Endometrium (tissue), 2 donors: ENCODE measurements around the gene WDR90.
"Not testable (repeated sequence)": the region's sequence is repeated elsewhere in the genome, so short reads cannot be mapped to it uniquely, and the experiment has no call there.

Experiments used
- FAIRE-seq: peaks from 2 replicates; lab custom pipeline; 2012; peaks lifted over from hg19 to GRCh38; lab: Jason Lieb, UNC
- donor health status: control.
- donor health status: control.

WDR90 gene

DNA sequence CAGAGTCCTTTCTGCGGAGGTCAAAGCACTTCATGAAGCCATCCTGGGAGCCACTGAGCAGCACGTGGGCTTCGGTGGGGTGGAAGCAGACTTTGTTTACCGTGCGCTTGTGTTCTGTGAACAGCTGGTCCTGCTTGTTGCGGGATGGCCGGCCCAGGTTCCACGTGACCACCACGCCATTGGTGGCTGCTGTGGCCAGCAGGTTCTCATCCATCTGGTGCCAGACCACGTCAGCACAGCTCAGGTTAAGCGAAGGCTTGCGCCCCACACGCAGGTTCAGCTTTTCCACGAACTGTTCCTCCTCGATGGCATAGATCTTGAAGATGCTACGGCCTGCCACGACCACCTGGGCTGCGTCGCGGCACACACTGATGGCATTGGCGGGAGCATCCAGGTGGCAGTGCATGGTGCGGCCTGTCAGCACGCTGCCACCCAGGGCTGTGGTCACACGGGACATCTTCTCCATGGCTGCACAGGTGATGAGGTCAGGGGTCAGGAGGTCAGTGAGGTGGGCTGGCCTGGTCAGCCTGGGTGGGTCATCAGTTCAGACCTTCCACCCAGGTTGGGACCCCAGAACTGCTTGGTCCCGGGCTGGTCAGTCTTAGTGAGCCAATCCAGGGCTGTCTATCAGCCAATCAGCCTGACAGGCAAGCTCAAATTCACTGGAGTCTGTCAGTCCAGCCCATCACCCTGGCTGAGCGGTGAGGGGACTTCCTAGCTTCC lies 40.2 kb downstream of the WDR90 start:
- FAIRE-seq = no peak

DNA sequence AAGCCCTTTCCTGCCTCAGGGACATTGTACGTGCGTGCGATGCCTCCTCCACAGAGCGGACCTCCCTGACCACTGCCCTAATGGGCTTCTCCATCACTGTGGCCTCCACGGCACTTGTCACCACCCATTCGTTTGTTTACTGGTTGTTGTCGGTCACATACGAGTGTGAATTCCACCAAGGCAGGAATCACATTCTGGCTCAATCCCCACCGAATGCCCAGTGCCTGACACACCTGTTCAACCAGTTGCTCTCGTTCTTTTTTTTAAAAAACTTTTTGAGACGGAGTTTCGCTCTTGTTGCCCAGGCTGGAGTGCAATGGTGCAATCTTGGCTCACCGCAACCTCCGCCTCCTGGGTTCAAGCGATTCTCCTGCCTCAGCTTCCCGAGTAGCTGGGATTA lies 42.1 kb downstream of the WDR90 start:
- not testable (repeated sequence) for FAIRE-seq

DNA sequence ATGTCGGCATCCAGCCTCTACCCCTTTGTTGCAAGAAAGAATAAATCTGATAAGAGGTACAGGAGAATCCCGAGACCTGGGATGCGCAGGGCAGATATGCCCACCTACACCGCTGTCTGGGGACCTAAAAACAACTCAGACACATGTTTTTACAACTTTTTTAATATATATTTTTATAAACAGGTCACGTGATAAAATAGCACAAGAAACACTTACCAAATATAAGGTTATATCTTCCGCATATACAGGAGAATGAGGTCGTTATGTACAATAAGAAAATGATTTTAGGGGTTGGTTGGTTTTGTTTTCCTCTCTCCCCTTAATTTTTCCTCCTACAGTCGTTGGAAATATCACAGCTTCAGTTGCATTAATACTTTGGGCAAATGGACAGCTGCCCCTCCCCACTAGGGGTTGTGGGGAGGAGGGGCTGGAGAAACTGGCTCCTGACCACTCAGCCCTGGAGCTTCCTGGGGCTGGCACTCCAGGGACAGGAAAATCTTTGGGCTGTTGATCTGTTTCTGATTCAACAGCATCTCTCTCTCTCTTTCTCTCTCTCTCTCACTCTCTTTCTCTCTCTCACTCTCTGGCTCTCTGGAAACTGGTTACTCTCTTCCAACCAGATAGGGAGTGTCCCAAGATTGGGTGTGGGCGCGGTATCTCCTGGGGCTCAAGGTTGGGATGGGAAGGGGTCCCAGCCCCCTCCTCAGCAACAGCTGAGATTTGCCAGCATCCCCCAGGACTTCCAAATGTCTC lies 43.4 kb downstream of the WDR90 start:
- FAIRE-seq = no peak

DNA sequence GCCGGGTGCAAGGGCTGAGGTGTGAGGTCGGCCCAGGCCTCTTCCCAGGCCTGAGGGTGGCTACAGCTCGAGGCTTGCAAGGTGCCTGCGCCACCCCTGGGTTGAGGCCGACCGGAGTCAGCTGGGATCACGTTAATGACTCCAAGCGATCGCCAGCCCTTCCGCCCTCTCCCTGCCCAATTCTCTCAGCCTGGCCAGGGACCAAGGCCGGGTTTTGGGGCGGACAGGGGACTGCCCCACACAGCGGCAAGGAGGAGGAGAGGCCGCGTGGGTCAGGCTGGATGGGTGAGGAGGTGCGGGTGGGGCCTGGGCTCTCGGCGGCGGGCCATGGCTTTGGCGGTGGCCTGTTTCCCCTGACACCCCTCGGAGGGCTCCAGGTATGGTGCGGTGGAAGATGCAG lies 44.2 kb downstream of the WDR90 start:
- FAIRE-seq = no peak

DNA sequence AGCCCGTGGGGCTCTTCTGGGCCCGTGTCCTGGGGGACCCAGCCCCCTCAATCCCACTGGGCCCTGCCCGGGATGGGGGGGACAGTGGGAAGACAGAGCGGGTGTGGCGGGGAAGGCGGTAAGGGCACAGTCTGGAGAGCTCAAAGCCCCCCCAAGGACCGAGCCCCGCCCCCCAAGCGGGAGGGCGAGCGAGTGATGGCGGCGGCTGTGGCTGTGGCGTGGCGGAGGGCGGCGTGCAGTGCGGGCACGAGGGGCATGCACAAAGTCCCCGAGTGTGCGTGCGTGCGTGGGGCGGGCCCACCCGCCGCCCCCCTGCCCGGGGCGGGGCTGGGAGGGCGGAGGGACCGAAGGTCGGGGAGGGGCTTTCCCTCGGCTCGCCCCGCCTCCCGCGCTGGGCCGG lies 44.6 kb downstream of the WDR90 start:
- no peak for FAIRE-seq

DNA sequence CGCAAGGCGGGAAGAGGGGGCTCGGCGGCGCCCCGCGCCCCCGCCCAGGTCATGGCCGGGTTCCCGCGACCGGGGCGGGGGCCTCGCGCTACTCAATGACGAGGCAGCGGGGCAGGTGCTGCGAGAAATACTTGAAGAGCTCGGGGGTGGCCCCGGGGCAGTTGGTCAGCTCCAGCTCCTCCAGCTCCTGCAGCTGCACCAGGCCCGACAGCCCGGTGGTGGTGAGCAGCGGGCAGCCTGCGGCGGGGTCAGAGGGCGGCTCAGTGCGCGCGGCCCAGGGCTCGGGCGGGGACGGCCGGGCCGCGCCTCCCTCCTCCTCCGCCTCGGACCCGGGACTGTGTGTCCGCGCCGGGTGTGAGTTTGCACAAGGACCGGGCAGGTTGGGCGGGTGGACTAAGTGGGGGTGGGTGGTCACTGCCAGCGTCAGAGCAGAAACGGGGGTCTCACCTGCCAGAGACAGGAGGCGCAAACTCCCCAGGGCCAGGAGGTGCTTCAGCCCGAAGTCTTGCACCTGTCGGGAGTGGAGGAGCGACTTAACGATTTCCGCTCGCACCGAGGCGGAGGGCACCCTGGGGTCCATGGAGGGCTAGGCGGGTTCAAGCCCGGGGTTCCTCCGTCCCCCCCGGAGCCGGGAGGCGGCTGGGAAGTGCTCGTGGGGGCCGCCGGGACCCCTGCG lies 45.2 kb downstream of the WDR90 start:
- FAIRE-seq = no peak

DNA sequence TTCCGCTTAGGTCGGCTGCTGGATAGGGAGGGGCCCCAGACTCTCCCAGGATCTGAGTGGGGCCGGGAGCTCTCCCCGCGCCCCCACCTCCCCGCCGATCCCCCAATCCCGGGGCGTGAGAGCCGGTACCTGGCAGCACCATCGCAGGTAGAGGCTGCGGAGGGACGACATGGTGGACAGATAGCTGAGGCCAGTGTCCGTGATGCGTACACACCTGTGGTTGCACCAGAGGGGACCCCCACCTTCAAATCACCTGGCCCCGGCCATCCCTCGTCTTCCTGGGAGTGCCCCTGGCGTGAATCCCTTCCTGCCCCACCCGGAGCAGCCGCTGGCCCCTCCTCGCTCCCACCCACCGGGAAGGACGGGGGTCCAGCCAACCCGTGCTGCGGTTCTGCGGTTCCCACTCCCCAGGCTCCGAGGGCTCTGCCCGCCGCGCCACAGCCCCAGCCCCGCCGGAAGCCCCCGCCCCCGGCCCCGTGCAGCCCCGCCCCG lies 45.7 kb downstream of the WDR90 start:
- FAIRE-seq = no peak

DNA sequence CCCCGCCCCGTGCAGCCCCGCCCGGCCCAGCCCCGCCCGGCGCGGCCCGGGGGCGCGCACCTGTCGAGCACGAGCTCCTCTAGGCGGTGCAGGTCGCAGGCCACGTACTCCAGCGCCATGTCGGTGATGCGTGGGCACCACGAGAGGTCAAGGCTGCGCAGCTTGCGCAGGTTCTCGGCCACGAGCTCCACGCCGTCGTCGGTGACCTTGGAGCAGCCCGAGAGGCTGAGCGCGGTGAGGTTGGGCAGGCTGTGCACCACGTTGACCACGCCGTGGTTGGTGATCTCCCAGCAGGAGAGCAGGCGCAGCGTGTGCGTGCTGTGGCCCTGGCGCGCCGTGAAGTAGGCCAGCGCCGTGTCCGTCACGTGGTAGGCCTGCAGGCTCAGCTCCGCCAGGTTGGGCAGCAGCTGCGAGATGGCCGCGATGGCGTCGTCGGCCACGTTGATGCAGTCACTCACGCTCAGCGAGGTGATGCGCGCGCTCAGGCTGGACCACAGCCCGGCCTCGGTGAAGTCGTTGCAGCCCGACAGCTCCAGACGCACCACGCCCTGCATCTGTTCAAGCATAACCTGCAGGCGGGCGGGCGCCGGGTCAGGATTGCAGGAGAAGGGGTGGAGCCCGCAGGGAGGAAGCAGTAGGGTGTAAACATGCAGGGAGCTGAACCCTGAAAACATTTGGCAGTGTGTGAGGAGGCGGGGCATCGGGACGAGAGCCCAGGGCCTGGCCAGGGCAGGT lies 46.4 kb downstream of the WDR90 start:
- FAIRE-seq = no peak

DNA sequence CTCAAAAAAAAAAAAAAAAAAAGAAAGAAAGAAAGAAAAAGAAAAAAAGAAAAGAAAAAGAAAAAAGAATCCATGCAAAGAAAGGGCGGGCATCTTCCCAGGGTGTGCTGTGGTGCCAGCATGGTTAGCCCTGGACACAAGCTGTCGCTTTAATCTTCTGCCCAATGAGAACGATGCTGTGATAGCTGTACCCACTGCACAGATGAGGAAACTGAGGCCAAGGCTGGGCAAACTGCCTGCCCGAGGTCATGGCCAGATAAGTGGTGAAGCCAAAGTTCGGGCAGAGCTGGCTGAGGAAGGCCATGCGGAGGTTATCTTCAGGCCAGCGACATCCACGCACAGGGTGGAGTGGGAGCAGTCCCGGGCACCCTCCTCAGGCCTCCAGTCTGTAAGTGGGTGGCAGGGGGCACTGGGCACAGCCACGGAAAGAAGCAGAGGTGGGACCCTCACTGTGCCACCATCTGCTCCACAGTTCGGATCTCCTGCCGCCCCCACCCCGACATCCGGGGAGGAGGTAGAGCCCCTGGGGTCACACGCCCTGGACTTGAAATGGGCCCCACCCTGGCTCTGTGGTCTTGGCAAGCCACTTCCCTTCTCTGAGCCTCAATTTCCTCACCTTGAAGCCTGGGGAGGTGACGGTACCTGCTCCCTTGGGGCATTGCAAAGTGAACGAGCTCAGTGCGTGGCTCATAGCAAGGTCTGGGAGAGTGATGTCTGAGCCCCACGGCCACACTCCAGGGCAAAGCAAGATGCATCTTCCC lies 49.9 kb downstream of the WDR90 start:
- no peak for FAIRE-seq

DNA sequence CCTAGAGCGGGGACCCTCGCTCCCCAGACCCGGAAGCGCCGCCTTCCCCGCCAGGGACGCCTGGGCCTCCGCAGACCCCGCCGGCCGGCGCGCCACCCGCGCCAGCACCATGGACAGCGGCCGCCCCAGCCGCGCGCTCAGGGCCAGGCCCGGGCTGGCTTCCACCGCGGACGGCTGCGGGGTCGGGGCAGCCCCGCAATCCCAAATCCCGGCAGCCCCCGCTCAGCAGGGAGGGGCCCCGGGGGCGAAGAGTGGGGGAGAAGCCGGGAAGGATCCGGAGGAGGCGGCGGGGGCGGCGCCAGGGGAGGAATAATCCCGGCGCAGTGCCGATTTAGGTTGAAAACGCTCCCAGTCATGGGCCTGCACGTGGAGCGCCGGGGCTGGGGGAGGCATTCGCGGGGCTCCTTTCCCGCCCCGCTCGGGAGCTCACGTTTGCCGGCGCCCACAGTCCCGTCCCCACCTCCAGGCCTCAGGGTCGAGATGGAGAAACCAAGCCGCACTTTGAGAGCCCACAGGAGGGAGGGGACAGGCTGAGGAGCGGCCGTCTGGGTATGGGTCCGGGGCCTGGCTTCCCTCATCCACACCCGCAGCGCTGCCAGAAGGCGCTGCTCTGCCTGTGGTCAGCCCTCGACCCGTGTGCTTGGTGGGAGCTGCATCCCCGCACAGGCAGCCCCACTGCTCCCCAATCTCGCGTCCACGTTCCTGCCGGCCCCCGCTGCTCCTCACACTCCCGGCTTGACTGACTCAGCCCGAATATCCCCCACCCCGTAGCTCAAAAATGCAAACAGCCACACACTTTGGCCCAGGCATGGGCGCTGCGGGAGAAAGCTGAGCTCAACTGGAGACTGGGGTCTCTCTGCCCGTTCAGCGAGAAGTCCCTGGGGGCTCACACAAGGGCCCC lies 51.8 kb downstream of the WDR90 start:
- no peak for FAIRE-seq

DNA sequence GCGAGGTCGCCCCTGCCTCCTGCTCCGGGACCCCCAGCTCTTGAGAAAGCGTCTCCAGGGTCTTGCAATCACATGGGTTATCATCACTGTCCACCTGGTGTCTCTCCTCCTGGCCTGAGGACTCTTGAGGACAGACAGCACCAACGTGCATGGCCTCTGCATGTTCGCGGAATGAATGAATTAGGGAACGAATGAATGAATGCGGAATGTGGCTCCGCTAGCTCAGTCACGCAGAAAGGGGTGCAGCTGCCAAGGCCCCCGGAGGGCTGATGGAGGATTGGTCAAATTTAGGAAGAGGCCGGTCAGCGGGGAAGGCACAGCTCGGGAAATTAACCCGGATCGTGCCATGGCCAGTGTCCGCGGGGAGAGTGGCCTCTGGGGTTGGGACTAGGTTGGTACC lies 53.2 kb downstream of the WDR90 start:
- no peak for FAIRE-seq

DNA sequence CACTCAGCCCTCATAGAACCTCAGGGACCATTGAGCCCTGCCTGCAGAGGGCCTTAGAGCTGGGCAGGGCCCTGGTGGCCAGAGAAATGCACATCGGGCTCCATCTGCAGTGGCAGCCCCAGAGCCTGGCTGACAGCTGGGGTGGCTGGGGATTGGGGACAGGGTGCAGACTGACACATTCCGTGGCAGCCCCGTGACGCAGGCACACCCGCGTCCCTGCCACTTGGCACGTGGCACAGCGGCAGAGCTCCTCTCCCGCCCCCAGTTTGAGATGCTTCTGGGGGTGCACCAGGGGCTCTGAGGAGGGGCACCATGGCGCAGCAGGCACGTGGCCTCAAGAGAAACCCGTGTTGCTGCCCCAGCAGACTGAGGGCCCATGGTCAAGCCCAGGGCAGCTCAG lies 54.2 kb downstream of the WDR90 start:
- FAIRE-seq = no peak

DNA sequence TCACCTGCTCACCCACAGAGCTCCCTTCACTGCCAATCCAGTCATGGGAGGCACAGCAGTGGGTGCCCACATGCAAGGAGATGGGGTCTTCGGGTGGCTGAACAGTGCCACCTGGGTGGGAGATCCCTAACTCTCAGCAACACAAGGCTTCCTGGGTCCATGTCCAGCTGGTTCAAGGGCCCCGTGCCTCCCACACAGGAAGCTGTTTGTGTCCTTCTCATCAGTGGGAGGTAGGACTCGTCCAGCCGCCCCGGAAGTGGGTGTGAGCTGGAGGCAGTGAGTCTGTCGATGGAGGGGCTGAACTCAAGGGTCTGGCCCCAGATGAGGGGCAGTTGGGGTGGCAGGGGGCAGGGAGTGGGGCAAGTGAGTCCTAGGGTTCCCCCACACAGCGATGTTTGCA lies 54.9 kb downstream of the WDR90 start:
- no peak for FAIRE-seq

DNA sequence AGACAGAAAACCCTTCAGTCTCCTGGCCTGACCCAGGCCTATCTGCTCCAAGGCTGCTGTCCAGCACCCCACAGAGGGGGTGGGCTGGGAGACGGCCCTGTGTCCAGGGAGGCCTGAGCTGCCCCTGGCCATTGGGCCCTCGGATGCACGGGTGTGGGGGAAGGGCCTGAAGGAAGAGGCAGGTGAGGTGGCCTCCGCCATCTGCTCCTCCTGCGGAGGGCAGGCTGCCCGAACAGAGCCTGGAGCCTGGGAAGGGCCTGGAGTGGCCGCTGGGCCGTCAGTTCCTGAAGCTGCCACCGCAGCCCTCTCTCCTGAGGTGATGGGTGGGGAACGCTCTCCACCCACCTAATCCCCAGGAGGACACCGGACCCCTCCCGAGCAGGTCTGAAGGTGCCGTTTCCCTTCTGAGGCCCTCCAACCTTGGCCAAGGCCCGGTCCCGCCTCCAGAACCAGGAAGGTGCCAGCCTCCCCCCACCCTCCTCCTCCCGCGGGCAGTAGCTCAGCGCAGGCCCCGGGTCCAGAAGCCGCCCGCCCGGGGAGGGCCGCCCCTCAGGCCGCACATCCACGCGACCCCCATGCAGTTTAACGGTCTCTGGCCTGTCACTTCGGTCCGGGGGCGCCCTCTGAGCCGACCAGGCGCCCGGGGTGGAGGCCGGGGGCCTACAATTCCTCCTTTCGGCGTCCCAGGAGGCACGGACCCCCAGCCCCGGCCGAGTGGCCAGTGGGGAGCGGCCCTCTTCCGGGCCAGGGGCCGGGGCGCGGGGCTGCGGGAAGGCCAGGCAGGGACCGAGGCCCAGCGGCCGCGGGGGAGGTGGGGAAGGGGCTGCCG lies 55.6 kb downstream of the WDR90 start:
- FAIRE-seq = no peak

DNA sequence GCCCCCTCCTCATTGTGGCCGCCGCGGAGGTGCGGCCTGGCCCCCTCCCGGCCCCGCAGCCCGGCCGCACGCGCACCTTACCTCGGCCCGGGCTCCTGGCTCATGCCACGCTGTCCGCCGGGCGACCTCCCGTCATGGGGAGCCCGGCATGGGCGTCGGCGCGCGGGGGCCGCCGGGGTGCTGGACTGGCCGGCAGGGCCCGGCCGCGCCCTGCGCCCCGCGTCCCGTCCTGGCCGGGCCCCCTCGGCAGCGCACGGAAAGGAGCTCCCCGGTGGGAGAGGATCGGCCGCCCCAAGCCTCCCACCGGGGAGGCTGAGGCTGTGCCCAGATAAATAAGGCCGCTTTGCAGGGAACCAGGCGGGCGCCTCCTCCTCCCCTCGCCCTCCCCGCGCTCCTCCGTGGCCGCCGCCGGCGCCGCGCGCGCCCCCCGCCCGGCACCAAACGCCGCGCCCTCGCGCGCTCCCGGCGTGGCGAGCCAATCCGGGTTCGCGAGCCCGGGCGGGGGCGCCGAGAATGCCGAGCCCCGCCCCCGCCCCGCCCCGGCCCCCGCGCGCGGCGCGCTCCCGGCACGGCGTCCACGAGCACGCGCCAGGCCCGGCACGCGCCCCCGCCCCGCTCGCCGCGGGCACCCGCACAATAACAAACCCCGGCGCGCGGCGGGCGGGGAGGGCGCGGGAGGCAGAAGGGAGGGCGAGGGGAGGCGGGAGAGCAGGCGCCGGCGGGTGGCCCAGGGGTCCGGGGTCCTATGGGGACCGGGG lies 56.4 kb downstream of the WDR90 start, which contains the start of gene FBXL16:
Gene FBXL16 (minus strand): TSS at position 371 of the 758 bp plus-strand sequence. CDS start 8,396 bp downstream, outside the sequence.
- no peak for FAIRE-seq

DNA sequence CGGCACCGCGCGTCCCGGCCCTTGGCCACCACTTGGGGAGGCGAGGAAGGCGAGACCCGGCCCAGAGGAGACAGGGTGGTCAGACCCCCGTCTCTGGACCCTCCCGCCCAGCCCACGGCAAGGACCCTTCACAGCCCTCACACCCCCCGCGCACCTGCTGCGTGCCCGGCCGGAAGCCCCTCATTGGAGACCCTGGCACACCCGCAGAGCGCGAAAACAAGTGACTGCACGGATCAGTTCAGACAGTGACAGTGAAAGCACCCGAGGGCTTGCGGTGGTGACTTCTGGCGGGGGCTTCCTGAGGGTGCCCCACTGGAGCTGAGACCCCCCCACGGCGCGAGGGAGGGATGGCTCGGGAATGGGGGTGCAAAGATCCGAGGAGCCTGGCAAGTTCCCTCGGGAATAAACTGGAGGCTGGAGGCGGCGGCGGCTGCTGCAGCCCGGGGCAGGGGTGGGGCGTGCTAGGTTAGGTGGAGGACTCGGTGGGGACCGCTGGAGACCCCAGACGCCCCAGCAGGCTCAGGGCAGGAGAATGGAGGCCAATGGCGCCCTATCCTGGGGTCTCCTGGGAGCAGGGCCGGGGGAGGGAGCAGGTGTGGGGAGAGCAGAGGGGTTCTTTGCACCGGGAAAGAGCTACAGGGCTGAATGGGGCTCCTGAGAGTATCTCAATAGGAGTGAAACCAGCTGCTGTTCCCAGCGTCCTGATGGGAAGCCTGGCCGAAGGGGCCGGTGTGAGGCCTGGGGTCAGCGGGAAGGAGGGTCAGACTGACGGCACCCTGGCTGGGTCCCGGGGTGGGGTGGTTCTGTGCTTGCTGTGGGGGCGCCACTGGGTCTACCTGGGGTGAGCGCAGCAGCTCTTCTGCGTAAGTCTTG lies 57.3 kb downstream of the WDR90 start:
- FAIRE-seq = no peak

DNA sequence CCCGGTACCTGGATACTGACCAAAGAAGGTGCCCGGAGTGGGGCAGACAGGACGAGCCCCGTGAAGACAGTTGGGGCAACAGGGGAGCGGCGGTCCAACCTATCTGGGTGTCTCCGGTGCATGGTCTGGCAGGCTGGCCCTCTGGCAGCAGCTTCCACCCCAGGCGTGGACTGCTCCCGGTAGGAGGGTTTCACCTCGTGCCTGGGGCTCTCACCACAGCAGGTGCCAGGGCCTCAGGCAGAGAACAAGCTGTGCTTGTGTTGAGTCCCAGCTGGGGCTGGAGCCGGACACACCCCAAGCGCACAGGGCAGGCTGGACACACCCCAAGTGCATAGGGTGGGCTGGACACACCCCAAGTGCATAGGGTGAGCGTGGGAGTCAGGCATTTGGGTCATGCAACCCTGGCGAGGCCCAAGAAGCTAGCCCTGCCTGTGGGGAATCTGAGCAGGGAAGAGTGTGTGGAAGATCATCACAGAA lies 57.9 kb downstream of the WDR90 start:
- no peak for FAIRE-seq

DNA sequence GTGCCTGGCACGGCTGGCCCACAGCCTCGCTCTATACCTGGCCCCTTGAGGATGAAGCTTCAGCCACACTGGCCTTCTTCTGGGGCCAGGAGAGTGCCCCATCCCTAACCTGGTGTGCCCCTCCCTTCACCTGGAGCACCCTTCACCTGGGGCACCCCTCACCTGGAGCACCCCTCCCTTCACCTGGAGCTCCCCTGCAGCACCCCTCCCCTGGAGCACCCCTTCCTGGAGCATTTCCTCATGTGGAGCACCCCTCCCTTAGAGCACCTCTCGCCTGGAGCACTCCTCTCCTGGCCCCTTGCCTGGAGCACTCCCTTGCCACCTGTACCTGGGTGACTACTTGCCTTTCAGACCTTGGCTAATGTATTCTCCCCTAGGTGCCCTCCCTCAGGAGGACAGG lies 58.9 kb downstream of the WDR90 start:
- no peak for FAIRE-seq
